PFSK-1 (cell line): ENCODE measurements around the gene KRT33A.

Experiments
- FOXP2 ChIP-seq: optimal IDR thresholded peaks from 2 replicates; pipeline ENCODE3; 2011; ENCODE audit warnings: borderline replicate concordance, control low read depth, inconsistent platforms; ENCODE audit not compliant: insufficient read depth; ENCODE audit errors: extremely low read length, extremely low read depth
- POLR2AphosphoS5 ChIP-seq: IDR thresholded peaks from 2 replicates; pipeline ENCODE4 v1.6.1; 2012; ENCODE audit warnings: low read depth, mild to moderate bottlenecking, control low read depth, low read length, moderate library complexity
- TAF1 ChIP-seq: IDR thresholded peaks from 2 replicates; pipeline ENCODE4 v1.6.1; 2012; ENCODE audit warnings: low read length, control low read depth, borderline replicate concordance; ENCODE audit not compliant: insufficient read depth

DNA sequence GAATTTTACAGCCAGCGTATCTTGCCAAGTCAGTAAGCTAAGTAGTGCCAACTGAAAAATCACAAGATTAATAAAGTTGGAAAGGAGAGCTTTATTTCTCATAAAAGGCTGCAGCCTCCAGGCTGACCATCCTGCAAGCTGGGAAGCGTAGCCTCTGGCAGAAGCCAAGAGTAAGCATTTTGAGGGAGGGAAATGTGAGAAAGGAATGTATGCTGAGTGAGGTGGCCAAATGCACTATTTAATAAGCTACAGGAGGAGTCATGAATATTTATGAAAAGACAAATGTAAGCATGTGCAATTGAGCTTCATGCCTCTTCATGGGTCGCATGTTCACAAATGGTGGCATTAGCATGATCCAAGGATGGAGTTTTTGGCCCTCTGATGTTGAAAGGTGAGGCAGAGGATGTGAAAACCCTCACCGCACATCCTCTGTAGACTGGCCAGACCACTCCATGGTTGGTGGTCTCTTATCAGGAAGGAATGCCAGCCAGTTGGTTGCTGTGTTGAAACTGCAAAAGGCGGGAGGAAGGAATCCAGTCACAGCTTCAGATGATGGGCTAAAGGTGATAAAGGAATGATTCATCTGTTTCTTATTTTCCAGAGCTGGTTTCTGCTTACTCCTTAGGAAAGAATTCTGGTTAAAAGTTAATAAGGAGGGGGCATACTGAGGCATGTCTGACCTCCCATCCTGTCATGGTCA, 9.8 kb upstream of the KRT33A start:
- TF ChIP-seq POLR2AphosphoS5: no peak
- no peak for TF ChIP-seq FOXP2
- TF ChIP-seq TAF1: no peak
